PC-9 (cell line): Measurements from ENCODE around the gene ACAP2. TPM values are rescaled to one million over a fixed set of nuclear protein-coding genes. Genes with fewer than 3 reads are reported as not detected.
"Not testable (repeated sequence)": the region's sequence is repeated elsewhere in the genome, so short reads cannot be mapped to it uniquely, and the experiment has no call there.

Source experiments
- Bru-seq: library from RNA; stranded (reverse); fragments of 400-500 nt; gene quantifications from one replicate; lab custom pipeline; 2021; lab: Mats Ljungman, UMichigan
- BruChase-seq, 2 experiments: library from RNA; stranded (reverse); fragments of 400-500 nt; gene quantifications; one replicate each; lab custom pipeline; 2021; lab: Mats Ljungman, UMichigan
- BruUV-seq: library from RNA; stranded (reverse); fragments of 400-500 nt; replicated peaks from 2 replicates; lab custom pipeline; 2021; lab: Mats Ljungman, UMichigan
- CTCF ChIA-PET: fragments of 300-600 bp; sonication (Branson Sonifier 250); formaldehyde crosslinking; loops from one replicate; lab custom pipeline; 2022; ENCODE audit warnings: antibody characterized with exemption; lab: Charles Lee
- POLR2A ChIA-PET: fragments of 300-600 bp; sonication (Branson Sonifier 250); formaldehyde crosslinking; loops from one replicate; lab custom pipeline; 2022; ENCODE audit warnings: antibody characterized with exemption; ENCODE audit not compliant: unreplicated experiment; lab: Charles Lee
- DNase-seq, 2 experiments: peaks; one replicate each; pipeline versions ENCODE4 v3.0.0 to v3.0.0-alpha.2; 2015 to 2022; ENCODE audit warnings: mixed read lengths in 1 of 2
- H2AFZ ChIP-seq: fragments of 200-600 bp; sonication (generic); 2 replicates; pipeline ENCODE4 v1.8.1; 2017; ENCODE audit warnings: antibody characterized with exemption
- H3F3A ChIP-seq: fragments of 200-600 bp; sonication (generic); 2 replicates; pipeline ENCODE4 v1.8.1; 2017; ENCODE audit warnings: antibody characterized with exemption, mild to moderate bottlenecking, low read depth; ENCODE audit not compliant: insufficient read depth
- H3K27ac ChIP-seq: fragments of 200-600 bp; sonication (generic); 2 replicates; pipeline ENCODE4 v1.6.1; 2016; ENCODE audit warnings: mixed run types
- H3K27me3 ChIP-seq: fragments of 200-600 bp; sonication (generic); 2 replicates; pipeline ENCODE4 v1.6.1; 2016; ENCODE audit warnings: low read depth, mixed run types; ENCODE audit not compliant: insufficient read depth
- H3K36me3 ChIP-seq: fragments of 200-600 bp; sonication (generic); 2 replicates; pipeline ENCODE4 v1.6.1; 2016; ENCODE audit warnings: low read depth, mixed run types
- H3K4me1 ChIP-seq: fragments of 200-600 bp; sonication (generic); replicated peaks from 2 replicates; pipeline ENCODE4 v1.6.1; 2016; ENCODE audit warnings: mixed run types; ENCODE audit not compliant: insufficient read depth
- H3K4me2 ChIP-seq: fragments of 200-600 bp; sonication (generic); 2 replicates; pipeline ENCODE4 v1.6.1; 2017; ENCODE audit warnings: mixed run types
- H3K4me3 ChIP-seq: fragments of 200-600 bp; sonication (generic); 2 replicates; pipeline ENCODE4 v1.6.1; 2016; ENCODE audit warnings: mixed run types
- H3K79me2 ChIP-seq: fragments of 200-600 bp; sonication (generic); 2 replicates; pipeline ENCODE4 v1.6.1; 2017; ENCODE audit warnings: low read depth, mixed run types
- H3K9me2 ChIP-seq: fragments of 200-600 bp; sonication (generic); 2 replicates; pipeline ENCODE4 v1.8.1; 2017; ENCODE audit warnings: mild to moderate bottlenecking; ENCODE audit not compliant: insufficient read depth
- H3K9me3 ChIP-seq: fragments of 200-600 bp; sonication (generic); 2 replicates; pipeline ENCODE4 v1.8.1; 2016; ENCODE audit warnings: low read depth; ENCODE audit not compliant: insufficient read depth
- H4K20me1 ChIP-seq: fragments of 200-600 bp; sonication (generic); 2 replicates; pipeline ENCODE4 v1.8.1; 2017; ENCODE audit not compliant: insufficient read depth
- EZH2 ChIP-seq: fragments of 200-600 bp; sonication (generic); IDR thresholded peaks from 2 replicates; pipeline ENCODE4 v1.8.0; 2017; ENCODE audit warnings: antibody characterized with exemption, low read depth
- intact Hi-C: fragments of 100-400 bp; cut with micrococcal nuclease; formaldehyde crosslinking; loops from one replicate; pipeline ENCODE4 v1.10.0; 2022; ENCODE audit not compliant: unreplicated experiment
- long read RNA-seq: library from polyadenylated mRNA; stranded (forward); transcript quantifications from one replicate; pipeline ENCODE4 v2.0.0, GENCODE V29; 2022
- total RNA-seq: library from RNA; stranded (reverse); gene quantifications from 2 replicates; pipeline ENCODE4 v1.2.3, GENCODE V29; 2021
- TF ChIP-seq, protein P1 (sequence below): fragments of 200-600 bp; sonication (generic); conservative IDR thresholded peaks from 2 replicates; pipeline ENCODE4 v1.6.1; 2017; ENCODE audit warnings: mixed run types, antibody characterized with exemption, mild to moderate bottlenecking, moderate library complexity

The ACAP2 gene, protein sequence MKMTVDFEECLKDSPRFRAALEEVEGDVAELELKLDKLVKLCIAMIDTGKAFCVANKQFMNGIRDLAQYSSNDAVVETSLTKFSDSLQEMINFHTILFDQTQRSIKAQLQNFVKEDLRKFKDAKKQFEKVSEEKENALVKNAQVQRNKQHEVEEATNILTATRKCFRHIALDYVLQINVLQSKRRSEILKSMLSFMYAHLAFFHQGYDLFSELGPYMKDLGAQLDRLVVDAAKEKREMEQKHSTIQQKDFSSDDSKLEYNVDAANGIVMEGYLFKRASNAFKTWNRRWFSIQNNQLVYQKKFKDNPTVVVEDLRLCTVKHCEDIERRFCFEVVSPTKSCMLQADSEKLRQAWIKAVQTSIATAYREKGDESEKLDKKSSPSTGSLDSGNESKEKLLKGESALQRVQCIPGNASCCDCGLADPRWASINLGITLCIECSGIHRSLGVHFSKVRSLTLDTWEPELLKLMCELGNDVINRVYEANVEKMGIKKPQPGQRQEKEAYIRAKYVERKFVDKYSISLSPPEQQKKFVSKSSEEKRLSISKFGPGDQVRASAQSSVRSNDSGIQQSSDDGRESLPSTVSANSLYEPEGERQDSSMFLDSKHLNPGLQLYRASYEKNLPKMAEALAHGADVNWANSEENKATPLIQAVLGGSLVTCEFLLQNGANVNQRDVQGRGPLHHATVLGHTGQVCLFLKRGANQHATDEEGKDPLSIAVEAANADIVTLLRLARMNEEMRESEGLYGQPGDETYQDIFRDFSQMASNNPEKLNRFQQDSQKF
- total RNA-seq: 67.9 and 71.0 TPM in 2 replicates
- Bru-seq, nascent RNA: percentile 93 among the genes with signal in this experiment
- BruChase-seq, experiment 1, labeled RNA remaining after a 2-hour chase: percentile 91 among the genes with signal in this experiment
- percentile 88 among the genes with signal in this experiment for BruChase-seq, experiment 2, labeled RNA remaining after a 6-hour chase
- long read RNA-seq, full-length matches to known transcripts: 7 of 34 reads
- long read RNA-seq, partial matches to known transcripts: 13 of 34 reads
- long read RNA-seq, other reads (novel, unspliced or antisense): 14 of 34 reads

DNA sequence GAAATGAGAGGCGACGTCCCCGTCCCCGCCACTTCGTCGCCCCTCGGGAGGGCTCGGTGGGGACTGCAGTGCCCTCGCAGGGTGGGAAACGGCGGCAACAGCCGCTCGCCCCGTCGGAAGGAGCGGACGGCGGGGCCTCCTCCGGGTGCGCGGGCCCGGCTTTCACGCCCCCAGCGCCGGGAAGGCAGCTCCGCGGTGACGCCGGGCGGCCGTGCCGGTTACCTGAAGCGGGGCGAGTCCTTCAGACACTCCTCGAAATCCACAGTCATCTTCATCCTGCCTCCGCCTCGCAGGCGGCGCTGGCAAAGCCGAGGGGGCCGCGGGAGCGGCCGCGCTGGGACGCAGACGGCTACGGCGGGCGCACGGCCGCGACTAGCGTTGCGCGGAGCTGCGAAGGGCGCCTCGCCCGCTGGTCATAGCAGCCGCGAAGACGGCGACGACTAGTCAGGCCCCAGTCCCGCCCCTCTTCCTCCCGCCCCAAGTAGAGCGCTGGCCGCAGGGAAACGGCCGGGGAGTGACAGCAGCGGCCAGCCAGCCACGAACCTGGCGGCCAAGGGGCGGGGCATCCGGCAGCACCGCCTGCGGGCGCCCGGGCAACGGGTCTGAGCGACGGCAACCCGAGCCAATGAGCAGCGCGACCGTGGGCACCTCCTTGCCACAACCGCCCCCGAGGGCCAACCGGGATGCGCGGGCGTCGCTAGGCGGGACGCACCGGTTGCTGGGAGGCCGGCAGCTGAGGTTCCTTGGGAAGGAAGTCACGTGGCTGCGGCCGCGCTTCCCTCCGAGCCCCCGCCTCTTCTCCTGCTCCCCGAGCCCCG, at the start of gene ACAP2:
Gene ACAP2, minus strand, starts transcription at position 448 of the 818 bp plus-strand sequence. Its CDS starts 173 bp downstream, at position 275.
- intact Hi-C loops: loop anchor here (1.0 to 5.0 kb wide), 2 partner anchors 55 to 171 kb away; partner anchors contain the start of gene XXYLT1
- TF ChIP-seq EZH2: no peak
- TF ChIP-seq, protein P1, sequence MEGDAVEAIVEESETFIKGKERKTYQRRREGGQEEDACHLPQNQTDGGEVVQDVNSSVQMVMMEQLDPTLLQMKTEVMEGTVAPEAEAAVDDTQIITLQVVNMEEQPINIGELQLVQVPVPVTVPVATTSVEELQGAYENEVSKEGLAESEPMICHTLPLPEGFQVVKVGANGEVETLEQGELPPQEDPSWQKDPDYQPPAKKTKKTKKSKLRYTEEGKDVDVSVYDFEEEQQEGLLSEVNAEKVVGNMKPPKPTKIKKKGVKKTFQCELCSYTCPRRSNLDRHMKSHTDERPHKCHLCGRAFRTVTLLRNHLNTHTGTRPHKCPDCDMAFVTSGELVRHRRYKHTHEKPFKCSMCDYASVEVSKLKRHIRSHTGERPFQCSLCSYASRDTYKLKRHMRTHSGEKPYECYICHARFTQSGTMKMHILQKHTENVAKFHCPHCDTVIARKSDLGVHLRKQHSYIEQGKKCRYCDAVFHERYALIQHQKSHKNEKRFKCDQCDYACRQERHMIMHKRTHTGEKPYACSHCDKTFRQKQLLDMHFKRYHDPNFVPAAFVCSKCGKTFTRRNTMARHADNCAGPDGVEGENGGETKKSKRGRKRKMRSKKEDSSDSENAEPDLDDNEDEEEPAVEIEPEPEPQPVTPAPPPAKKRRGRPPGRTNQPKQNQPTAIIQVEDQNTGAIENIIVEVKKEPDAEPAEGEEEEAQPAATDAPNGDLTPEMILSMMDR: no peak
- Histone ChIP-seq H3F3A (peaks cover 22% of the 10 kb centered on the region), H3K9me3 (no peaks in the 10 kb centered on the region), H3K27me3 (no peaks in the 10 kb centered on the region), H3K9me2 (no peaks in the 10 kb centered on the region), H3K4me2 (peak within 1 kb of the TSS; percentile 93), H4K20me1 (peaks cover 11% of the 10 kb centered on the region), H2AFZ (peak within 1 kb of the TSS; percentile 95), H3K36me3 (no peaks in the 10 kb centered on the region), H3K4me3 (peak within 1 kb of the TSS; percentile 73), H3K4me1 (peaks cover 44% of the 10 kb centered on the region), H3K79me2 (peaks cover 48% of the 10 kb centered on the region), H3K27ac (peak within 1 kb of the TSS; percentile 62)
- DNase-seq: peak; percentile 99 to 100
- CTCF ChIA-PET: interaction anchor here (0.5 to 1.2 kb wide), 3 partner anchors 27 to 291 kb away, joined by 3 to 5 read pairs (median 4); partner anchors contain the start of gene XXYLT1
- BruUV-seq: no TSS peak
- POLR2A ChIA-PET: interaction anchor here (0.6 to 0.7 kb wide), 2 partner anchors 20 to 88 kb away, joined by 4 to 16 read pairs; no protein-coding TSS in a partner anchor

DNA sequence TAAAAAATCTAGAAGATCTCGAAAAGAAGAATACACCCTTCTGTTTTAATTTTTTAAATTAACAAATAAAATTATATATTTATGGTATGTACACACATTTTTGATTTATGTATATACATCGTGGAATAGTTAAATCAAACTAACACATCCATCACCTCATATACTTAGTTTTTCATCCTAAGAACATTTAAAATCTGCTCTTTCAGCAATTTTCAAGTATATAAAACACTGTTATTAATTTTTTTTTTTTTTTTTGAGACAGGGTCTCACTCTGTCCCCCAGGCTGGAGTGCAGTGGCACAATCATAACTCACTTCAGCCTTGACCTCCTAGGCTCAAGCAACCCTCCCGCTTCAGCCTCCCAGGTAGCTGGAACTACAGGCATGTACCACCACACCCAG, 32.8 kb upstream of the ACAP2 start:
- ChIA-PET POLR2A (no interaction called here), CTCF (no interaction called here)
- Histone ChIP-seq H3K36me3 (no peaks in the 10 kb centered on the region), H3K4me3 (no peak overlapping the region), H3K9me2 (no peaks in the 10 kb centered on the region), H3K4me2 (no peak overlapping the region), H4K20me1 (no peaks in the 10 kb centered on the region), H3K4me1 (no peaks in the 10 kb centered on the region), H3K9me3 (no peaks in the 10 kb centered on the region), H3K79me2 (no peaks in the 10 kb centered on the region), H3K27me3 (peaks cover 40% of the 10 kb centered on the region), H2AFZ (no peak overlapping the region), H3K27ac (no peak overlapping the region), H3F3A (no peaks in the 10 kb centered on the region)
- intact Hi-C loops: no loop called here
- BruUV-seq: no TSS peak
- TF ChIP-seq, protein P1: no peak
- TF ChIP-seq EZH2: no peak
- DNase-seq: no peak

DNA sequence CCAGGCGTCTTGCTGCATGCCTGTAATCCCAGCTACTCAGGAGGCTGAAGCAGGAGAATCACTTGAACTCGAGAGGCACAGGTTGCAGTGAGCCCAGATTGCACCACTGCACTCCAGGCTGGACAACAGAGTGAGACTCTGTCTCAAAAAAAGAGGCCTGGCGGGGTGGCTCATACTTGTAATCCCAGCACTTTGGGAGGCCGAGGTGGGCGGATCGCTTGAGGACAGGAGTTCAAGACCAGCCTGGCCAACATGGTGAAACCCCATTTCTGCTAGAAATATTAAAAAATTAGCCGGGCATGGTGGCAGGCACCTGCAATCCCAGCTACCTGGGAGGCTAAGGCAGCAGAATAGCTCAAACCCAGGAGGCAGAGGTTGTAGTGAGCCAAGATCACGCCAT, 32.3 kb upstream of the ACAP2 start:
- DNase-seq, H3K9me3 ChIP-seq, H3K4me1 ChIP-seq, H3K36me3 ChIP-seq, BruUV-seq, H4K20me1 ChIP-seq, H2AFZ ChIP-seq, H3K79me2 ChIP-seq, H3K4me2 ChIP-seq, H3K27ac ChIP-seq, CTCF ChIA-PET, H3K4me3 ChIP-seq, H3K9me2 ChIP-seq, H3F3A ChIP-seq, intact Hi-C loops, POLR2A ChIA-PET: not testable (repeated sequence)
- peaks cover 40% of the 10 kb centered on the region for H3K27me3 ChIP-seq
